GM23338 (cell line): ENCODE data around the gene FMN2. TPM values are rescaled to one million over a fixed set of nuclear protein-coding genes. Genes with fewer than 3 reads are reported as not detected.

Source experiments
- ATAC-seq: fragments of 200-7000 bp; cut with Tn5 transposase; 3 replicates; pipeline ENCODE4 v1.9.1; 2020
- DNase-seq: peaks from one replicate; pipeline ENCODE4 v3.0.0-alpha.2; 2015; ENCODE audit warnings: low spot score
- H2AFZ ChIP-seq: fragments of 200-600 bp; sonication (generic); 2 replicates; pipeline ENCODE4 v1.8.0; 2016; ENCODE audit warnings: antibody characterized with exemption, mild to moderate bottlenecking, moderate library complexity
- H3F3A ChIP-seq: fragments of 200-600 bp; sonication (generic); replicated peaks from 2 replicates; pipeline ENCODE4 v1.8.0; 2017; ENCODE audit warnings: antibody characterized with exemption, mixed run types, low read depth
- H3K27ac ChIP-seq: fragments of 200-600 bp; sonication (generic); 2 replicates; pipeline ENCODE4 v1.6.1; 2016; ENCODE audit warnings: low read depth
- H3K27me3 ChIP-seq: fragments of 200-600 bp; sonication (generic); 2 replicates; pipeline ENCODE4 v1.8.0; 2016; ENCODE audit warnings: mild to moderate bottlenecking, mixed run types, moderate library complexity; ENCODE audit not compliant: insufficient read depth
- H3K36me3 ChIP-seq: fragments of 200-600 bp; sonication (generic); 2 replicates; pipeline ENCODE4 v1.8.0; 2016; ENCODE audit warnings: mild to moderate bottlenecking; ENCODE audit not compliant: insufficient read depth
- H3K4me1 ChIP-seq: fragments of 200-600 bp; sonication (generic); 2 replicates; pipeline ENCODE4 v1.8.0; 2016; ENCODE audit warnings: mild to moderate bottlenecking, moderate library complexity; ENCODE audit not compliant: insufficient read depth
- H3K4me2 ChIP-seq: fragments of 200-600 bp; sonication (generic); 2 replicates; pipeline ENCODE4 v1.7.1; 2017; ENCODE audit warnings: mixed run types
- H3K4me3 ChIP-seq: fragments of 200-600 bp; sonication (generic); 2 replicates; pipeline ENCODE4 v1.6.1; 2016; ENCODE audit warnings: mixed run types
- H3K79me2 ChIP-seq: fragments of 200-600 bp; sonication (generic); replicated peaks from 2 replicates; pipeline ENCODE4 v1.8.0; 2017; ENCODE audit warnings: mild to moderate bottlenecking; ENCODE audit not compliant: insufficient read depth
- H3K9me2 ChIP-seq: fragments of 200-600 bp; sonication (generic); 2 replicates; pipeline ENCODE4 v1.8.0; 2017; ENCODE audit not compliant: insufficient read depth
- H4K20me1 ChIP-seq: fragments of 200-600 bp; sonication (generic); replicated peaks from 2 replicates; pipeline ENCODE4 v1.8.0; 2017; ENCODE audit warnings: mild to moderate bottlenecking; ENCODE audit not compliant: insufficient read depth
- H3K27ac Mint-ChIP-seq: 2 replicates; pipeline ENCODE4 v1.8.0; 2020; ENCODE audit warnings: inconsistent platforms, mild to moderate bottlenecking, moderate library complexity, mixed read lengths
- H3K27me3 Mint-ChIP-seq: 3 replicates; pipeline ENCODE4 v1.8.0; 2022; ENCODE audit warnings: low read depth, mild to moderate bottlenecking, moderate library complexity, mixed read lengths, inconsistent platforms; ENCODE audit not compliant: insufficient read depth, poor library complexity
- H3K36me3 Mint-ChIP-seq: 3 replicates; pipeline ENCODE4 v1.8.0; 2021; ENCODE audit warnings: low read depth, mild to moderate bottlenecking, inconsistent platforms, moderate library complexity, mixed read lengths
- H3K4me1 Mint-ChIP-seq: 3 replicates; pipeline ENCODE4 v1.8.0; 2020; ENCODE audit warnings: mild to moderate bottlenecking, inconsistent platforms, mixed read lengths
- H3K4me3 Mint-ChIP-seq: 3 replicates; pipeline ENCODE4 v1.8.0; 2021; ENCODE audit warnings: moderate library complexity, mild to moderate bottlenecking, inconsistent platforms, mixed read lengths
- H3K9me3 Mint-ChIP-seq: 3 replicates; pipeline ENCODE4 v1.8.0; 2020; ENCODE audit warnings: moderate library complexity, mild to moderate bottlenecking, inconsistent platforms, mixed read lengths
- CREB1 ChIP-seq: fragments of 250-450 bp; sonication (Bioruptor Pico); IDR thresholded peaks from 2 replicates; pipeline ENCODE4 v1.5.0; 2020; ENCODE audit warnings: low read depth, mild to moderate bottlenecking, moderate library complexity
- EZH2 ChIP-seq: fragments of 200-600 bp; sonication (generic); IDR thresholded peaks from one replicate; pipeline ENCODE4 v1.8.0; 2017; ENCODE audit warnings: antibody characterized with exemption, mild to moderate bottlenecking, low read depth; ENCODE audit not compliant: unreplicated experiment
- EZH2phosphoT487 ChIP-seq: fragments of 200-600 bp; sonication (generic); IDR thresholded peaks from one replicate; pipeline ENCODE4 v1.8.1; 2018; ENCODE audit warnings: antibody characterized with exemption; ENCODE audit not compliant: unreplicated experiment
- JUNB ChIP-seq: IDR thresholded peaks from one replicate; pipeline ENCODE4 v1.6.1; 2016; ENCODE audit warnings: antibody characterized with exemption; ENCODE audit not compliant: unreplicated experiment
- STAT1 ChIP-seq: IDR thresholded peaks from one replicate; pipeline ENCODE4 v1.6.1; 2016; ENCODE audit warnings: antibody characterized with exemption; ENCODE audit not compliant: unreplicated experiment
- ZNF331 ChIP-seq: fragments of 250-450 bp; sonication (Bioruptor Pico); IDR thresholded peaks from 2 replicates; pipeline ENCODE4 v1.5.0; 2020; ENCODE audit warnings: low read depth, mild to moderate bottlenecking, moderate library complexity
- polyA plus RNA-seq: library from polyadenylated mRNA; unstranded; fragments of >200 nt; fragmentation: Nextera tagmentation; extraction: Ambion mirVana; gene quantifications from 2 replicates; pipeline ENCODE4 v1.2.1, GENCODE V29; 2016
- total RNA-seq: library from RNA; depleted of rRNA; stranded (reverse); fragments of >200 nt; shearing (Covaris generic); gene quantifications from 2 replicates; pipeline ENCODE4 v1.2.3, GENCODE V29; 2014
- TF ChIP-seq, protein P1 (sequence below), 2 experiments: fragments of 200-600 bp in 1 of 2; sonication (generic) in 1 of 2; conservative IDR thresholded peaks; 2 replicates each; pipeline versions ENCODE4 v1.5.1 to v1.6.1; 2016 to 2017; ENCODE audit warnings: antibody characterized with exemption in 2 of 2, low read depth in 2 of 2, mild to moderate bottlenecking in 2 of 2, moderate library complexity in 1 of 2
- TF ChIP-seq, protein P2 (sequence below): fragments of 250-450 bp; sonication (Bioruptor Pico); IDR thresholded peaks from 2 replicates; pipeline ENCODE4 v1.5.0; 2020; ENCODE audit warnings: mild to moderate bottlenecking, moderate library complexity
- TF ChIP-seq, protein P3 (sequence below): IDR thresholded peaks from 2 replicates; pipeline ENCODE4 v1.6.1; 2016; ENCODE audit warnings: antibody characterized with exemption
- TF ChIP-seq, protein P4 (sequence below): IDR thresholded peaks from one replicate; pipeline ENCODE4 v1.6.1; 2018; ENCODE audit warnings: antibody characterized with exemption; ENCODE audit not compliant: unreplicated experiment

The FMN2 gene
- total and polyA plus RNA-seq, 2 experiments from 2014 or later: 1.5 to 2.5 TPM

DNA sequence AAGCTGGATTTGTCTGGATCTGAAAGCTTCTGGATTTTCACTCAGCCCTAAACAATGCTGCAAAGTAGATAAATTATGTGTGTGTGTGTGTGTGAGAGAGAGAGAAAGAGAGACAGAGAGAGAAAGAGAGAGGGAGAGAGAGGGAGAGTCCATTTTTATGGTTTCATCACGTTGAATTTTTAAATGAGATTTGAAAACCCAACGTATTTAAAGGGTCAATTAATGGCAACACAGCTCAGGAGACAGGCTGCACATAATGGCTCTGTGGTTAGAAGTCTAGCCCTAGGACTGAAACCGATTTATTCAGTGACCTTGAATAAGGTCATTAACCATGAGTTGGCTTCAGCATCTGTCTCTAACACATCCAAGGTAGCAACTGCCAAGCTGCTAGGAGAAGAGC lies 35.3 kb upstream of the FMN2 start (continued):
- TF ChIP-seq ZNF331 (CRISPR knock-in tag) (no peak), EZH2phosphoT487 (no peak)
- TF ChIP-seq, protein P1, sequence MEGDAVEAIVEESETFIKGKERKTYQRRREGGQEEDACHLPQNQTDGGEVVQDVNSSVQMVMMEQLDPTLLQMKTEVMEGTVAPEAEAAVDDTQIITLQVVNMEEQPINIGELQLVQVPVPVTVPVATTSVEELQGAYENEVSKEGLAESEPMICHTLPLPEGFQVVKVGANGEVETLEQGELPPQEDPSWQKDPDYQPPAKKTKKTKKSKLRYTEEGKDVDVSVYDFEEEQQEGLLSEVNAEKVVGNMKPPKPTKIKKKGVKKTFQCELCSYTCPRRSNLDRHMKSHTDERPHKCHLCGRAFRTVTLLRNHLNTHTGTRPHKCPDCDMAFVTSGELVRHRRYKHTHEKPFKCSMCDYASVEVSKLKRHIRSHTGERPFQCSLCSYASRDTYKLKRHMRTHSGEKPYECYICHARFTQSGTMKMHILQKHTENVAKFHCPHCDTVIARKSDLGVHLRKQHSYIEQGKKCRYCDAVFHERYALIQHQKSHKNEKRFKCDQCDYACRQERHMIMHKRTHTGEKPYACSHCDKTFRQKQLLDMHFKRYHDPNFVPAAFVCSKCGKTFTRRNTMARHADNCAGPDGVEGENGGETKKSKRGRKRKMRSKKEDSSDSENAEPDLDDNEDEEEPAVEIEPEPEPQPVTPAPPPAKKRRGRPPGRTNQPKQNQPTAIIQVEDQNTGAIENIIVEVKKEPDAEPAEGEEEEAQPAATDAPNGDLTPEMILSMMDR (conservative IDR thresholded peaks at IDR 0.05; ENCODE audit: low read depth in 2 of 2): no peak

DNA sequence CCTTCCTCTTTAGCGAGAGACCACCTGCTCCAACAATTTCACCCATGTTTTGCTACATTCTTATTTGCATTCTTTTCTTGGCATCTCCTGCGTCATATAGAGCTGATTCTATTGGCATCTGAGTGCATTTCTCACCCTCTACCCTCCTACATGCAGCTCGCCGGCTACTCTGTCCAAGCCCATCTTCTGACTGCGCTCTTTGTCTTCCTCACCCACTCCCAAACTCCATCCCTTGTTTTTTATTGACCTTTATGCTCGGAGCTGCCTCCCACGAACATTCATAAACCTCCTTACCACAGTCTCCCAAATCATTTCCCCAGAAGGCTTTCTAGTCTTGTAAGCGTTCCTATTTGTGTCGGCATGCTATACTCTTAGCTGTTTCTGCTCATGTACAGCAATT lies 33.6 kb upstream of the FMN2 start:
- H3K27ac Mint-ChIP-seq: no peak overlapping the region
- peak overlapping the region; percentile 47; the same call in 1 of the 2 replicates for H2AFZ ChIP-seq
- no peak for DNase-seq
- no peak overlapping the region for H3K4me3 Mint-ChIP-seq
- H3K4me3 ChIP-seq: no peak overlapping the region
- H3K27me3 ChIP-seq: no peaks in the 10 kb centered on the region
- no peaks in the 10 kb centered on the region for H3F3A ChIP-seq
- H3K36me3 Mint-ChIP-seq: no peaks in the 10 kb centered on the region
- no peaks in the 10 kb centered on the region for H3K36me3 ChIP-seq
- H3K27ac ChIP-seq: no peak overlapping the region
- H3K4me1 ChIP-seq: peaks cover 15% of the 10 kb centered on the region
- no peak overlapping the region for H3K4me2 ChIP-seq
- H4K20me1 ChIP-seq: no peaks in the 10 kb centered on the region
- ATAC-seq: no peak
- peaks cover 16% of the 10 kb centered on the region for H3K4me1 Mint-ChIP-seq
- peaks cover 3% of the 10 kb centered on the region for H3K27me3 Mint-ChIP-seq
- 0 out of 2 replicates have a peak, but pooled peaks cover 8% of the 10 kb centered on the region for H3K9me2 ChIP-seq
- no peaks in the 10 kb centered on the region for H3K9me3 Mint-ChIP-seq
- H3K79me2 ChIP-seq: no peaks in the 10 kb centered on the region
- TF ChIP-seq EZH2 (no peak), JUNB (no peak), CREB1 (no peak), EZH2phosphoT487 (no peak), STAT1 (no peak)
- TF ChIP-seq, protein P1 (conservative IDR thresholded peaks at IDR 0.05; ENCODE audit: low read depth in 2 of 2): no peak
- TF ChIP-seq, protein P2, sequence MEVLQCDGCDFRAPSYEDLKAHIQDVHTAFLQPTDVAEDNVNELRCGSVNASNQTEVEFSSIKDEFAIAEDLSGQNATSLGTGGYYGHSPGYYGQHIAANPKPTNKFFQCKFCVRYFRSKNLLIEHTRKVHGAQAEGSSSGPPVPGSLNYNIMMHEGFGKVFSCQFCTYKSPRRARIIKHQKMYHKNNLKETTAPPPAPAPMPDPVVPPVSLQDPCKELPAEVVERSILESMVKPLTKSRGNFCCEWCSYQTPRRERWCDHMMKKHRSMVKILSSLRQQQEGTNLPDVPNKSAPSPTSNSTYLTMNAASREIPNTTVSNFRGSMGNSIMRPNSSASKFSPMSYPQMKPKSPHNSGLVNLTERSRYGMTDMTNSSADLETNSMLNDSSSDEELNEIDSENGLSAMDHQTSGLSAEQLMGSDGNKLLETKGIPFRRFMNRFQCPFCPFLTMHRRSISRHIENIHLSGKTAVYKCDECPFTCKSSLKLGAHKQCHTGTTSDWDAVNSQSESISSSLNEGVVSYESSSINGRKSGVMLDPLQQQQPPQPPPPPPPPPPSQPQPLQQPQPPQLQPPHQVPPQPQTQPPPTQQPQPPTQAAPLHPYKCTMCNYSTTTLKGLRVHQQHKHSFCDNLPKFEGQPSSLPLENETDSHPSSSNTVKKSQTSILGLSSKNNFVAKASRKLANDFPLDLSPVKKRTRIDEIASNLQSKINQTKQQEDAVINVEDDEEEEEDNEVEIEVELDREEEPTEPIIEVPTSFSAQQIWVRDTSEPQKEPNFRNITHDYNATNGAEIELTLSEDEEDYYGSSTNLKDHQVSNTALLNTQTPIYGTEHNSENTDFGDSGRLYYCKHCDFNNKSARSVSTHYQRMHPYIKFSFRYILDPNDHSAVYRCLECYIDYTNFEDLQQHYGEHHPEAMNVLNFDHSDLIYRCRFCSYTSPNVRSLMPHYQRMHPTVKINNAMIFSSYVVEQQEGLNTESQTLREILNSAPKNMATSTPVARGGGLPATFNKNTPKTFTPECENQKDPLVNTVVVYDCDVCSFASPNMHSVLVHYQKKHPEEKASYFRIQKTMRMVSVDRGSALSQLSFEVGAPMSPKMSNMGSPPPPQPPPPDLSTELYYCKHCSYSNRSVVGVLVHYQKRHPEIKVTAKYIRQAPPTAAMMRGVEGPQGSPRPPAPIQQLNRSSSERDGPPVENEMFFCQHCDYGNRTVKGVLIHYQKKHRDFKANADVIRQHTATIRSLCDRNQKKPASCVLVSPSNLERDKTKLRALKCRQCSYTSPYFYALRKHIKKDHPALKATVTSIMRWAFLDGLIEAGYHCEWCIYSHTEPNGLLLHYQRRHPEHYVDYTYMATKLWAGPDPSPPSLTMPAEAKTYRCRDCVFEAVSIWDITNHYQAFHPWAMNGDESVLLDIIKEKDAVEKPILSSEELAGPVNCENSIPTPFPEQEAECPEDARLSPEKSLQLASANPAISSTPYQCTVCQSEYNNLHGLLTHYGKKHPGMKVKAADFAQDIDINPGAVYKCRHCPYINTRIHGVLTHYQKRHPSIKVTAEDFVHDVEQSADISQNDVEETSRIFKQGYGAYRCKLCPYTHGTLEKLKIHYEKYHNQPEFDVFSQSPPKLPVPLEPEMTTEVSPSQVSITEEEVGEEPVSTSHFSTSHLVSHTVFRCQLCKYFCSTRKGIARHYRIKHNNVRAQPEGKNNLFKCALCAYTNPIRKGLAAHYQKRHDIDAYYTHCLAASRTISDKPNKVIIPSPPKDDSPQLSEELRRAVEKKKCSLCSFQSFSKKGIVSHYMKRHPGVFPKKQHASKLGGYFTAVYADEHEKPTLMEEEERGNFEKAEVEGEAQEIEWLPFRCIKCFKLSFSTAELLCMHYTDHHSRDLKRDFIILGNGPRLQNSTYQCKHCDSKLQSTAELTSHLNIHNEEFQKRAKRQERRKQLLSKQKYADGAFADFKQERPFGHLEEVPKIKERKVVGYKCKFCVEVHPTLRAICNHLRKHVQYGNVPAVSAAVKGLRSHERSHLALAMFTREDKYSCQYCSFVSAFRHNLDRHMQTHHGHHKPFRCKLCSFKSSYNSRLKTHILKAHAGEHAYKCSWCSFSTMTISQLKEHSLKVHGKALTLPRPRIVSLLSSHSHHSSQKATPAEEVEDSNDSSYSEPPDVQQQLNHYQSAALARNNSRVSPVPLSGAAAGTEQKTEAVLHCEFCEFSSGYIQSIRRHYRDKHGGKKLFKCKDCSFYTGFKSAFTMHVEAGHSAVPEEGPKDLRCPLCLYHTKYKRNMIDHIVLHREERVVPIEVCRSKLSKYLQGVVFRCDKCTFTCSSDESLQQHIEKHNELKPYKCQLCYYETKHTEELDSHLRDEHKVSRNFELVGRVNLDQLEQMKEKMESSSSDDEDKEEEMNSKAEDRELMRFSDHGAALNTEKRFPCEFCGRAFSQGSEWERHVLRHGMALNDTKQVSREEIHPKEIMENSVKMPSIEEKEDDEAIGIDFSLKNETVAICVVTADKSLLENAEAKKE (CRISPR knock-in tag): no peak
- TF ChIP-seq, protein P3, sequence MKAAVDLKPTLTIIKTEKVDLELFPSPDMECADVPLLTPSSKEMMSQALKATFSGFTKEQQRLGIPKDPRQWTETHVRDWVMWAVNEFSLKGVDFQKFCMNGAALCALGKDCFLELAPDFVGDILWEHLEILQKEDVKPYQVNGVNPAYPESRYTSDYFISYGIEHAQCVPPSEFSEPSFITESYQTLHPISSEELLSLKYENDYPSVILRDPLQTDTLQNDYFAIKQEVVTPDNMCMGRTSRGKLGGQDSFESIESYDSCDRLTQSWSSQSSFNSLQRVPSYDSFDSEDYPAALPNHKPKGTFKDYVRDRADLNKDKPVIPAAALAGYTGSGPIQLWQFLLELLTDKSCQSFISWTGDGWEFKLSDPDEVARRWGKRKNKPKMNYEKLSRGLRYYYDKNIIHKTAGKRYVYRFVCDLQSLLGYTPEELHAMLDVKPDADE: no peak
- TF ChIP-seq, protein P4, sequence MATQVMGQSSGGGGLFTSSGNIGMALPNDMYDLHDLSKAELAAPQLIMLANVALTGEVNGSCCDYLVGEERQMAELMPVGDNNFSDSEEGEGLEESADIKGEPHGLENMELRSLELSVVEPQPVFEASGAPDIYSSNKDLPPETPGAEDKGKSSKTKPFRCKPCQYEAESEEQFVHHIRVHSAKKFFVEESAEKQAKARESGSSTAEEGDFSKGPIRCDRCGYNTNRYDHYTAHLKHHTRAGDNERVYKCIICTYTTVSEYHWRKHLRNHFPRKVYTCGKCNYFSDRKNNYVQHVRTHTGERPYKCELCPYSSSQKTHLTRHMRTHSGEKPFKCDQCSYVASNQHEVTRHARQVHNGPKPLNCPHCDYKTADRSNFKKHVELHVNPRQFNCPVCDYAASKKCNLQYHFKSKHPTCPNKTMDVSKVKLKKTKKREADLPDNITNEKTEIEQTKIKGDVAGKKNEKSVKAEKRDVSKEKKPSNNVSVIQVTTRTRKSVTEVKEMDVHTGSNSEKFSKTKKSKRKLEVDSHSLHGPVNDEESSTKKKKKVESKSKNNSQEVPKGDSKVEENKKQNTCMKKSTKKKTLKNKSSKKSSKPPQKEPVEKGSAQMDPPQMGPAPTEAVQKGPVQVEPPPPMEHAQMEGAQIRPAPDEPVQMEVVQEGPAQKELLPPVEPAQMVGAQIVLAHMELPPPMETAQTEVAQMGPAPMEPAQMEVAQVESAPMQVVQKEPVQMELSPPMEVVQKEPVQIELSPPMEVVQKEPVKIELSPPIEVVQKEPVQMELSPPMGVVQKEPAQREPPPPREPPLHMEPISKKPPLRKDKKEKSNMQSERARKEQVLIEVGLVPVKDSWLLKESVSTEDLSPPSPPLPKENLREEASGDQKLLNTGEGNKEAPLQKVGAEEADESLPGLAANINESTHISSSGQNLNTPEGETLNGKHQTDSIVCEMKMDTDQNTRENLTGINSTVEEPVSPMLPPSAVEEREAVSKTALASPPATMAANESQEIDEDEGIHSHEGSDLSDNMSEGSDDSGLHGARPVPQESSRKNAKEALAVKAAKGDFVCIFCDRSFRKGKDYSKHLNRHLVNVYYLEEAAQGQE: no peak
